Measurements from ENCODE around the gene DAAM2.

DNA sequence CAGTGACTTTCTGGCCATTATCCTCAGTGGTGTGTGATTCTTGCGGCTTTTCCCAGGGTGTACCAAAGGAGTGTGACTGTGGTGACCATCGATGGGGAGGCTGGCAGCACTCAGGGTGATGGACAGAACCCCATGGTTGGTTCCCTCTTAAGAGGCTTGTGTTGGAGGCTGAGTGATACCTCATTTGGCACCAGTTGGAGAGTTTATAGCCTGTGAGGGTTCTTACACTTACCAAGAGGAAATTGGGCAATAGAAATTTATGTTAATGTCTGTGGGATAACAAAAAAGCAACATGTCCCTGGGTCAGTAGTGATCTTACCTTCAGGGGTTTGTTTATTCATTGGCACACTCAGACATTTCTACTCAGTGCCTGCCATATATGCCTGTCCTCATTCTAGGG lies 37.2 kb downstream of the DAAM2 start:
- TF ChIP-seq POLR2A (IDR thresholded peaks at IDR 0.05), result no peak
- TF ChIP-seq, protein P1, sequence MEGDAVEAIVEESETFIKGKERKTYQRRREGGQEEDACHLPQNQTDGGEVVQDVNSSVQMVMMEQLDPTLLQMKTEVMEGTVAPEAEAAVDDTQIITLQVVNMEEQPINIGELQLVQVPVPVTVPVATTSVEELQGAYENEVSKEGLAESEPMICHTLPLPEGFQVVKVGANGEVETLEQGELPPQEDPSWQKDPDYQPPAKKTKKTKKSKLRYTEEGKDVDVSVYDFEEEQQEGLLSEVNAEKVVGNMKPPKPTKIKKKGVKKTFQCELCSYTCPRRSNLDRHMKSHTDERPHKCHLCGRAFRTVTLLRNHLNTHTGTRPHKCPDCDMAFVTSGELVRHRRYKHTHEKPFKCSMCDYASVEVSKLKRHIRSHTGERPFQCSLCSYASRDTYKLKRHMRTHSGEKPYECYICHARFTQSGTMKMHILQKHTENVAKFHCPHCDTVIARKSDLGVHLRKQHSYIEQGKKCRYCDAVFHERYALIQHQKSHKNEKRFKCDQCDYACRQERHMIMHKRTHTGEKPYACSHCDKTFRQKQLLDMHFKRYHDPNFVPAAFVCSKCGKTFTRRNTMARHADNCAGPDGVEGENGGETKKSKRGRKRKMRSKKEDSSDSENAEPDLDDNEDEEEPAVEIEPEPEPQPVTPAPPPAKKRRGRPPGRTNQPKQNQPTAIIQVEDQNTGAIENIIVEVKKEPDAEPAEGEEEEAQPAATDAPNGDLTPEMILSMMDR (IDR thresholded peaks at IDR 0.05), result no peak
- no peak for TF ChIP-seq POLR2AphosphoS5 (IDR thresholded peaks at IDR 0.05)
- TF ChIP-seq EP300 (IDR thresholded peaks at IDR 0.05), result no peak

Measured in stomach (tissue), 4 donors.